Measurements from ENCODE around the gene HLA-F.

The HLA-F gene

DNA sequence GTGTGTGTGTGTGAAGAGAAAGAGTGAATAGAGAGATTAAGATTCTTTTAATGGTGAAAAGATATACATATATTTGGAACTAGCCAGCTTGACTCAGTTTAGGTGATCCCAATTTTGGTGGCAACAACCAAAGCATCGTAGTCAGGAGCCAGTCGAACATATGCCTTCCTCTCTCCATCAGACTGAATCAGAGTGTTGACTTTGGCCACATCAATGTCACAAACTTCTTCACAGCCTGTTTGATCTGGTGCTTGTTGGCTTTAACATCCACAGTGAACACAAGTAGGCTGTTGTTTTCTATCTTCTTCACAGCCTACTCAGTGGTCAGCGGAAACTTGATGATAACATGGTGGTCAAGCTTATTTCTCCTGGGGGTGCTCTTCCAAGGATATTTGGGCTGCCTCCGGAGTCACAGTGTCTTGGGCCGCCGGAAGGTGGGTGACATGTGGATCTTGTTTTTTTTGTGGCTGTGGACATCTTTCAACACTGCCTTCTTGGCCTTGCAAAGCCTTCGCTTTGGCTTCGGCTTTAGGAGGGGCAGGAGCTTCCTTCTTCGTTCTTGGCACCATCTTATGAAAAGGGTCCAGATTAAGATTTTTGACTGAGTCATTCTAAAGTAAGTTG lies 3.4 kb downstream of the HLA-F start:
- TF ChIP-seq, protein P1, sequence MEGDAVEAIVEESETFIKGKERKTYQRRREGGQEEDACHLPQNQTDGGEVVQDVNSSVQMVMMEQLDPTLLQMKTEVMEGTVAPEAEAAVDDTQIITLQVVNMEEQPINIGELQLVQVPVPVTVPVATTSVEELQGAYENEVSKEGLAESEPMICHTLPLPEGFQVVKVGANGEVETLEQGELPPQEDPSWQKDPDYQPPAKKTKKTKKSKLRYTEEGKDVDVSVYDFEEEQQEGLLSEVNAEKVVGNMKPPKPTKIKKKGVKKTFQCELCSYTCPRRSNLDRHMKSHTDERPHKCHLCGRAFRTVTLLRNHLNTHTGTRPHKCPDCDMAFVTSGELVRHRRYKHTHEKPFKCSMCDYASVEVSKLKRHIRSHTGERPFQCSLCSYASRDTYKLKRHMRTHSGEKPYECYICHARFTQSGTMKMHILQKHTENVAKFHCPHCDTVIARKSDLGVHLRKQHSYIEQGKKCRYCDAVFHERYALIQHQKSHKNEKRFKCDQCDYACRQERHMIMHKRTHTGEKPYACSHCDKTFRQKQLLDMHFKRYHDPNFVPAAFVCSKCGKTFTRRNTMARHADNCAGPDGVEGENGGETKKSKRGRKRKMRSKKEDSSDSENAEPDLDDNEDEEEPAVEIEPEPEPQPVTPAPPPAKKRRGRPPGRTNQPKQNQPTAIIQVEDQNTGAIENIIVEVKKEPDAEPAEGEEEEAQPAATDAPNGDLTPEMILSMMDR (IDR thresholded peaks at IDR 0.05) = no peak
- no peak for DNase-seq
- no peak overlapping the region for H3K4me3 Mint-ChIP-seq
- H3K27me3 Mint-ChIP-seq (ENCODE audit: low read depth, poor library complexity) = peaks cover 95% of the 10 kb centered on the region
- no peaks in the 10 kb centered on the region for H3K36me3 Mint-ChIP-seq (ENCODE audit: low read depth)
- peaks cover 5% of the 10 kb centered on the region for H3K9me3 Mint-ChIP-seq
- no peaks in the 10 kb centered on the region for H3K4me1 Mint-ChIP-seq
- no peak overlapping the region for H3K27ac Mint-ChIP-seq

DNA sequence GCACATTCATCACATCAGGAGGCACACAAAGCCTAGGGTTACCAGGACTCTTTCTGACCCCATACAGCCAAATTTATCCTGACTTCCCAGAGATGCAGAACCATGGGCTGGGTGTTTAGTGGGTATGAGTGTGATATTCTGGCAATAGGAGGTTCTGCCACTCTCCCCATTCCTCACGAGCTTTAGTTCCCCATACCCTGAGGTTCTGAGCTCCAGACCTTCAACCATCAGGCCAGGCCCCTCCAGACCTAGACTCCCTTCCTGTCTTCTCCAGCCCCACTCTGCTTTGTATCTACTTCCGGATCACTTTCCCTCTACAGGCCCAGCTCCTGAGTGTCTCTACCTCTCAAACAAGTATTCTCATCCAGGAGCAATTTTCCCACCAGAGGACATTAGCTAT lies 4.4 kb downstream of the HLA-F start:
- Mint-ChIP-seq H3K36me3 (ENCODE audit: low read depth) (no peaks in the 10 kb centered on the region), H3K4me1 (no peaks in the 10 kb centered on the region), H3K27ac (no peak overlapping the region), H3K9me3 (no peaks in the 10 kb centered on the region), H3K27me3 (ENCODE audit: low read depth, poor library complexity) (peaks cover 93% of the 10 kb centered on the region), H3K4me3 (no peak overlapping the region)
- DNase-seq = no peak
- TF ChIP-seq, protein P1 (IDR thresholded peaks at IDR 0.05) = no peak

DNA sequence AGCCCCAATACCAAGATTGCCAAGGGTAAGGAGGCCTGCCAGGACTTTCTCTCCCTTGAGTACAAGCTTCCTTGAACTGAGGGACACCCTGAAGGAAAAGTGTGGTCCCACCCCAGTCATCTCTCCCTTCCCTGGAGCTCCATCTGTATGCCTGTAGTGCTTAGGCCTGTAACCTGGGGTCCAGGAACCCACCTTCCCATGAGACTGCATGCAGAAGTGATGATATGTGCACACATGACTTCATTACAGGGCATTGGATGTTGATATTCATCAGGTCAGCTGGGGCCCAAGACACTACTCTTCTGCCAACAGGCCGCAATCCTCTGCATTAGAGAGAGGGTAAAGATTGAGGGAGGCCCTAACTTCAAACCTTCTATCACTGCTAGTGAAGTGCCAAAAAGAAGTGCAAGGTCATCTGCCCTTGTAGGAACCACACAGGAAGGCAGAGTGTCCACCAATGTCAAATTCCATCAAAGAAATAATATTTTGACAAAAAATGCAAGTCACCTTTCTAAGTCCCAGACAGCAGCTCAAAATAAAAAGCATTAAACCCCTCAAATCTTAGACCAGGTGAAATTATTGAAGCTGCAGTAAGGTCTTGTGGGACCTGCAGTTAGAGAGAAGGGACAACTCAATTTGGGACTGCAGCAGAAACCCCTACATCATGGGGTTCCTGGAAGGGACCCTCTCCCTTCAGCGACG lies 5.1 kb downstream of the HLA-F start:
- Mint-ChIP-seq H3K27ac (no peak overlapping the region), H3K36me3 (ENCODE audit: low read depth) (no peaks in the 10 kb centered on the region), H3K27me3 (ENCODE audit: low read depth, poor library complexity) (peaks cover 93% of the 10 kb centered on the region), H3K9me3 (no peaks in the 10 kb centered on the region), H3K4me3 (no peak overlapping the region), H3K4me1 (no peaks in the 10 kb centered on the region)
- no peak for DNase-seq
- TF ChIP-seq, protein P1 (IDR thresholded peaks at IDR 0.05) = no peak

DNA sequence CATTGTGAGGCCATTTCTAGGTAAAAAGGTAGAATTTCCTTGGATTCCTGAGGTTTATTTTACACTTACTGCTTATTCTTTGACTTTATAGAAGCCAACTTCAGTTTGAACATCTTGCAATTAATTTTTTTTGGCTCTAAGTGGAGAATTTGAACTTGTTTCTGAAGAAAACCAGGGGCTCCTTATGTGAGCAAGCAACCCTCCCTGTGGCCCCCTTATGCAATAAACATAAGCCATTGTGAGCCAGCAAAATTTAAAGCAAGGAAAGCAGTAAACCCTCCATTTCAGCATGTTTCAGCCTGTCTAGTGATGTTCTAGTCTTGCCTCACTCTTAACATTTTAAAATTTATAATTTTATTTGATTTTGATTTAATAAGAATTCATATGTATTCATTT lies 5.6 kb downstream of the HLA-F start:
- no peaks in the 10 kb centered on the region for H3K9me3 Mint-ChIP-seq
- TF ChIP-seq, protein P1 (IDR thresholded peaks at IDR 0.05) = no peak
- H3K4me3 Mint-ChIP-seq = no peak overlapping the region
- peaks cover 93% of the 10 kb centered on the region for H3K27me3 Mint-ChIP-seq (ENCODE audit: low read depth, poor library complexity)
- no peak for DNase-seq
- H3K36me3 Mint-ChIP-seq (ENCODE audit: low read depth) = no peaks in the 10 kb centered on the region
- H3K27ac Mint-ChIP-seq = no peak overlapping the region
- no peaks in the 10 kb centered on the region for H3K4me1 Mint-ChIP-seq

DNA sequence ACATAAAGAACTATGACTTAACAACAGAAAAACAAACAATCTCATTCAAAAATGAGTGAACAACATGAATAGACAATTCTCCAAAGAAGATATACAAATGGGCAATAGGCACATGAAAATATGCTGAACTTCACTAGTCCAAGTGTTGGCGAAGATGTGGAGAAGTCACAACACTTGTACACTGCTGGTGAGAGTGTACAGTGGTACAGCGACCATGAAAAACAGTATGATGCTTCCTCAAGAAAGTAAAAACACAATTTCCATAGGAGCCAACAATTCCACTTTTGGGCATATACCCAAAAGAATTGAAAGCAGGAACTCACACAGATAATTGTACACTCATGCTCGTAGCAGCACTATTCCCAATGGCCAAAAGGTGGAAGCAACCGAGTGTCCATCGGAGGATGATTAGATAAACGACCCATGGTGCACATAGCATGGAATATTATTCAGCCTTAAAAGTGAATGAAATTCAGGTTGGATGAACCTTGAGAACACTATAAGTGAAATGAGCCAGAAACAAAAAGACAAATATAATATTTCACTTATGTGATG lies 6.6 kb downstream of the HLA-F start:
- Mint-ChIP-seq H3K4me1 (no peaks in the 10 kb centered on the region), H3K36me3 (ENCODE audit: low read depth) (no peaks in the 10 kb centered on the region), H3K4me3 (no peak overlapping the region), H3K27me3 (ENCODE audit: low read depth, poor library complexity) (peaks cover 91% of the 10 kb centered on the region), H3K9me3 (no peaks in the 10 kb centered on the region), H3K27ac (no peak overlapping the region)
- TF ChIP-seq, protein P1 (IDR thresholded peaks at IDR 0.05) = no peak
- DNase-seq = no peak
